HEK293T (cell line): ENCODE results near the gene SUCLG2.

Experiments used
- BHLHE40 ChIP-seq: fragments of 450-650 bp; IDR thresholded peaks from 2 replicates; pipeline ENCODE4 v1.6.1; 2016; ENCODE audit warnings: mild to moderate bottlenecking, moderate library complexity, borderline replicate concordance
- CTBP1 ChIP-seq: fragments of 450-650 bp; IDR thresholded peaks from 2 replicates; pipeline ENCODE4 v1.6.1; 2016; ENCODE audit warnings: borderline replicate concordance
- ELF4 ChIP-seq: fragments of 450-650 bp; IDR thresholded peaks from 2 replicates; pipeline ENCODE4 v1.6.1; 2017; ENCODE audit warnings: antibody characterized with exemption
- FOXA1 ChIP-seq: fragments of 450-650 bp; IDR thresholded peaks from 2 replicates; pipeline ENCODE4 v1.6.1; 2016; ENCODE audit warnings: mild to moderate bottlenecking
- FOXK2 ChIP-seq: fragments of 450-650 bp; IDR thresholded peaks from 2 replicates; pipeline ENCODE4 v1.6.1; 2016; ENCODE audit warnings: mild to moderate bottlenecking
- FOXM1 ChIP-seq: fragments of 450-650 bp; IDR thresholded peaks from 2 replicates; pipeline ENCODE4 v1.6.1; 2017; ENCODE audit warnings: mild to moderate bottlenecking, borderline replicate concordance
- HDGF ChIP-seq: fragments of 450-650 bp; IDR thresholded peaks from 2 replicates; pipeline ENCODE4 v1.6.1; 2017; ENCODE audit warnings: antibody characterized with exemption, borderline replicate concordance
- L3MBTL2 ChIP-seq: fragments of 450-650 bp; conservative IDR thresholded peaks from 2 replicates; pipeline ENCODE4 v1.6.1; 2016; ENCODE audit warnings: mild to moderate bottlenecking
- LEF1 ChIP-seq: fragments of 450-650 bp; IDR thresholded peaks from 2 replicates; pipeline ENCODE4 v1.6.1; 2017; ENCODE audit warnings: mild to moderate bottlenecking, borderline replicate concordance
- NFRKB ChIP-seq: fragments of 450-650 bp; IDR thresholded peaks from 2 replicates; pipeline ENCODE4 v1.6.1; 2016; ENCODE audit warnings: mild to moderate bottlenecking, moderate library complexity
- SP1 ChIP-seq: fragments of 450-650 bp; IDR thresholded peaks from 2 replicates; pipeline ENCODE4 v1.6.1; 2017
- SUZ12 ChIP-seq: fragments of 450-650 bp; IDR thresholded peaks from 2 replicates; pipeline ENCODE4 v1.6.1; 2016; ENCODE audit warnings: mild to moderate bottlenecking
- TARDBP ChIP-seq: fragments of 450-650 bp; IDR thresholded peaks from 2 replicates; pipeline ENCODE4 v1.6.1; 2016
- ZNF384 ChIP-seq: fragments of 450-650 bp; IDR thresholded peaks from 2 replicates; pipeline ENCODE4 v1.6.1; 2016

DNA sequence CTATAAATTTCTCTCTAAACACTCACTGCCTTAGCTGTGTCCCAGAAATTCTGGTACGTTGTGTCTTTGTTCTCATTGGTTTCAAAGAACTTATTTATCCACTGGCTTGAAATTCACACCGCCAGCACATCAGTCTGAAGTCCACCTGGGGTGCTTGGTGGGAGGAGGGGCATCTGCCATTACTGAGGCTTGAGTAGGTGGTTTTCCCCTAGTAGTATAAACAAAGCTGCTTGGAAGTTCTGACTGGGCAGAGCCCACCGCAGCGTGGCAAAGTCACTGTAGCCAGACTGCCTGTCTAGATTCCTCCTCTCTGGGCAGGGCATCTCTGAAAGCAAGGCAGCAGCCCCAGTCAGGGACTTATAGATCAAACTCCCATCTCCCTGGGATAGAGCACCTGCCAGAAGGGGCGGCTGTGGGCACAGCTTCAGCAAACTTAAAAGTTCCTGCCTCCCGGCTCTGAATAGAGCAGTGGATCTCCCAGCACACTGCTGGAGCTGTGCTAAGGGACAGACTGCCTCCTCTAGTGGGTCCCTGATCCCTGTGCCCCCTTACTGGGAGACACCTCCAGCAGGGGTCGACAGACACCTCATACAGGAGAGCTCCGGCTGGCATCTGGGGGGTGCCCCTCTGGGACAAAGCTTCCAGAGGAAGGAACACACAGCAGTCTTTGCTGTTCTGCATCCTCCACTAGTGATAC is 114.1 kb downstream of the SUCLG2 start:
- TF ChIP-seq SP1 (no peak), BHLHE40 (no peak), FOXA1 (no peak), L3MBTL2 (no peak), NFRKB (no peak), LEF1 (no peak), FOXK2 (no peak), HDGF (no peak), TARDBP (no peak), FOXM1 (no peak), ZNF384 (no peak), SUZ12 (no peak), ELF4 (no peak), CTBP1 (no peak)
